DMS 273 (cell line): ENCODE results near the gene TMEM163.

ENCODE experiments used
- DNase-seq: peaks from one replicate; lab custom pipeline; 2025; ENCODE audit not compliant: unreplicated experiment; lab: John Stamatoyannopoulos, UW

The TMEM163 gene

DNA sequence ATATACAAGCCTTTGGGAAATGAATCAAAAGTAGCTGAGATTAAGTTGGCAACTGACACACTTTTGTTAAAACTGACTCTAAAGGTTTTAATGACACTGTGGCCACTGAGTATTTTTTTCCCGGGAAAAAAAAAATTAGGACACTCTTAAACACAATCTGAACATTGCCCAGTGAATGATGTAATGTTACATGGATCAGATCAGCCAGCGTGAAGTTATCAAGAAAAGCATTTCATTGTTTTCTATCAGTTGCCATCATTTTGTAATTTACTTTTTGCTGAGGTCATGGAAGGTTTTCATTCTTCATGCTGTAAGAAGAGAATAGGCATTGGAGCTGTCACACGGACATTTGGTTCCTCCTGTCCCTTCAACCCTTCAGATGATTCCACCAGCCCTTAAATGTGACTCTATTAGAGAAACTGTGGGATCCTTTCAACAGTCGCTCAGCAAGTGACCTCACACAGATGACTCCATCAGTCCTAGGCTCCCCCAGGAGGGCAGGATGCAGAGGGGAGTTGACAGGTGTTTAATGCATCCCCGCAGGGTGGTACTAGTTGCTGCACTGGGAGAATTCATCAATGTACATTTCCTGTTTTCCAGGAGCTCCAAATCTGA lies 300.7 kb downstream of the TMEM163 start:
- DNase-seq: no peak

DNA sequence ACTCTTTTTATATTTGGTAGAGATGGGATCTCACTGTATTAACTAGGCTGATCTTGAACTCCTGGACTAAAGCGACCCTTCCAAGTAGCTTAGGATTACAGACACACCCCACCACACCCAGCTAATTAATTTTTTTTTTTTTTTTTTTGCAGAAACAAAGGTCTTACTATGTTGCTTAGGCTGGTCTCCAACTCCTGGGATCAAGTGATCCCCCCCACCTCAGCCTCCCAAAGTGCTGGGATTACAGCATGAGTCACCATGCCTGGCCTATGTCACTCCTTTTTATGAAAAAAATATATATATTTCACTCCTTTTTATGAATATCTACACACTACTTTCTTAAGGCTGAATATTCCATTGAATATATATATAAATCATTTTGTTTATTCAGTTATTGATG lies 302.2 kb downstream of the TMEM163 start:
- DNase-seq: no peak

DNA sequence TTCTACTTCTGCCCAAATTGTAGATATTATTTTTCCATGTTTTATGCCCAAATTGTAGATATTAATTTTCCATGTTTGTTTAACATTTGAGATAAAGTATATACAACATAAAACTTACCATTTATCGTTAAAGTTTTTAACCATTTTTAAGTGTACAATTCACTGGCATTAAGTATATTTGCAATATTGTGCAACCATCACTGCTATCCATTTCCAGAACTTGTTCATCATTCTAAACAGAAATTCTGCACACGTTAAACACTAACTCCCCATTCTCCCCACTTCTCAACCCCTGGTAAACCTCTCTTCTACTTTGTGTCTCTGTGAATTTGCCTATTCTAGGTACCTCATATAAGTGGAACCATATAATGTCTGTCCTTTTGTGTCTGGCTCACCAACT lies 302.8 kb downstream of the TMEM163 start:
- DNase-seq: no peak

DNA sequence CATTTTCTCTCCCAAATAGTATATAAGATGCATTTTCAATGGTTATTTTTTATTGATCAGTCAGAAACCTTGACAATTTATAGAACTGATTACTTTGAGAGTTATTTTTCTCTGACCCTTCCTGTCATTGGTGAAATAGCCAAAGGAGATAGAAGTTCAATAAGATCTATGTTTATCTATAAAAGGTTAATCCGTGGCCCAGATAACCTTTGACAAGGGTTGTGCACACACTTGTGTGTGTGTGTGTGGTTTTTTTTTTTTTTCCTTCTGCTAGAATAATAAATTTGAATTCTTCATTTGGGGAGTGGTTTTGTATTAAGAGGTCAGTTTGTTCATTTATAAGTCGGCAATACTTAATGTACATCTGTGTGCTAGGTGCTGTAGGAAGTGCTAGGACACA lies 304.9 kb downstream of the TMEM163 start:
- DNase-seq: no peak

DNA sequence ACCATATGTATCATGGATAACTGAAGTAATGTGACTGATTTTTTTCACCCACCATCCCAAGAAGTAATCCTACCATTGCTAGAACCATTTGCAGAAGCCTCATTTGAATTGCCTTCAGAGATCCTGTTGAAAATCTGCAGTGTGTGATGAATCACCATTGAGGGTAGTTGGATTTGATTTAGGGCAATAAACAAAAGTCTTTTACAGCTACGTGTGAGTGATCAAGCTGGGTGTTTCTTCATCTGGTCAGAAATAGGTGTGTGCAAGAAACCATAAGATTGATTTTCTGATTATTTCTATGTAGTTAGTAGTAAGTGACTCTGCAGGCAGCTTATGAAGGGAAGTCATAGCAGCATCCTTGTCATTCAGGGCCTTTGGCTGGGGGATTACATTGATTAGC lies 305.4 kb downstream of the TMEM163 start:
- no peak for DNase-seq

DNA sequence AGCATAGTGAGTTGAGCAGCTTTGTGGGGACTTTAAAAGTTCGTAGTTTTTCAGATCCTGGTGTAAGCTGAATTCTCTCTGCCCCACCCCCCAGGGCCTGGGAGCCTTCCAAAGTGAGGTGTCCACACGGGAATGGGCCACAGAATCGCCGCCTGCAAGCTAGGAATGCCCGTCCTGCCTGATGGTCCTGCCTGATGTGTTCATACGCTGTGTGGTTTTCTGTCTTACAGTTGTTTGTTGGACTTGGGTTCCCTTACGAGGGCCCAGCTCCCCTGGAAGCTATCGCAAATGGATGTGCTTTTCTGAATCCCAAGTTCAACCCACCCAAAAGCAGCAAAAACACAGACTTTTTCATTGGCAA lies 306.2 kb downstream of the TMEM163 start:
- DNase-seq: no peak

DNA sequence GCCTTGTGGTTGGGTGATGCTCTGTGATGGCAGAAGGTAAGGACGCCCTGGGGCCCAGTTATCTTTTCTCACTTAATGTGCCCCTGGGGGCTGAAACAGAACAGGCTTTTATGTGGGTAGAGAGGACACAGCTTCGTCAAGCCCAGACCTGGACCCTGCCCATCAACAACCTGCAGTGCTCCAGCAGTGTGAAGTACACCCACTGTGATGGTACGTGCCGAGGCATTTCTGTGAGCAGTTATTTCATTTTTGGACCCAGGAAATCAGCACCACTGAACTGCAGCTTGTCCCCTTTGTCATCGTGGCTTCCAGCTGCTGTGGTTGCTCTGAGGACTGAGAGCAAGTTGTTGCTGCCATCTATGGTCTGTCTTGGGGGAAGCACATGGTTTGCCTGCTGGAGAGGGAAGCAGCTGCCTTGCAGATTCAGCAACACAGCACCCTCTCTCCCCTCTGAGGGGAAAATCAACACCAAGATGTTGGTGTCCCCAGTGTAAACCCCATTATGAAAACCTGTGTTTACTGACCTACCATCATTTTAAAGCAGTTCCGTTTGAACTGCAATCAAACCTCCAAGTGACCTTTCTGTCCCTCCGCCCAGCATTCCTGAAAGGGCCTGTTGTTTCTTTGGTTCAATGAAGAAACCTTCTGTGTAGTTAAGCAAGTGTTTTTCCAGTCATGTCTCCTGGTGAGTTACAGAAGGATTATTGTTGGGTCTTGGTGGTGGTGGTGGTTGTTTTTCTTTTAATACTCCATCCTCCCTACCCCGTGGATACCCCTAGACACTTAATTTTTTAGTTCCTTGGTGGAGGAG lies 306.8 kb downstream of the TMEM163 start:
- peak; percentile 86 for DNase-seq

DNA sequence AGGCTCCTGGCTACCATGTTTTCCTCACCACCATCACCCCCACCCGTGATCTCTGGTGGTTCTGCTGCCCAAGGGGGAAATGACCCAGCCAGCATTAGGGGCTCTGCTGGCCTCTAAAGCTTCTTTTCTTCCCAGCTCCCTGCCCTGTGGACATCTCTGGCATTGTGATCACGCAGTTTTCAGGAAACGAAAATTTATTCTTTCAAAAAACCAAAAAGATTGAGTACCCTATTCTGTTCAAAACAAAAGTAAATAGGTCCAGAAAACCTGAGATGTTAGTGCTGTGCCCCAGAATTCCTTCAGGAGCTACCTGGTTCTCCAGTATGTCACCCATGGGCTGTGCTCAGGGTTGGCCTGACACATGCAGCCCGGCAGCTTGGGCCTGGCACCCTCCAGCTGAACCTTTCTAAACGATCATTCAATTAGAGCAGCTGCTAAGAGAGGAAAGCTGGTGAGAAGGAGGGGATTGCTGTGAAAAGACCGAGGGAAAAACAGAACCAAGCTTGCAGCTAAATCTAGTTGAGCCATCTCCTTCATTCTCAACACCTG lies 307.4 kb downstream of the TMEM163 start:
- DNase-seq: peak; percentile 69

DNA sequence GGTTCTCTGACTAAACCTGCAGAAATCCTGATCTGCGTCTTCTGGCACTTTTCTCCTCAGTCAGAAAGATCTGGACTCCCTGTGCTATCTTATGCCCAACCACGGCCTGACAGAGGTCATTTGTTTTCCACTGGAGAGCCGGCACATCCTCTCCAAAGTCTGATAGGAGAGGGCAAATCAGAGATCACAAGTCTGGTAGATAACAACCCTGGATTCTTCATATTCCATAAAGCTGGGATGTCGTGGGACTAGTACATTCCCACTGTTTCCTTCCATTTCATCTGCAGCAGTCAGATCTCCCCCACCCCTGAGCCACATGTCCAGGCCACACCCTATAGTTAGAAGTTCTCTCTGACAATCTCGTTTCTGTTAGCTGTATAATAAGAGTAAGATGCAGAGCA lies 308.0 kb downstream of the TMEM163 start:
- DNase-seq: no peak

DNA sequence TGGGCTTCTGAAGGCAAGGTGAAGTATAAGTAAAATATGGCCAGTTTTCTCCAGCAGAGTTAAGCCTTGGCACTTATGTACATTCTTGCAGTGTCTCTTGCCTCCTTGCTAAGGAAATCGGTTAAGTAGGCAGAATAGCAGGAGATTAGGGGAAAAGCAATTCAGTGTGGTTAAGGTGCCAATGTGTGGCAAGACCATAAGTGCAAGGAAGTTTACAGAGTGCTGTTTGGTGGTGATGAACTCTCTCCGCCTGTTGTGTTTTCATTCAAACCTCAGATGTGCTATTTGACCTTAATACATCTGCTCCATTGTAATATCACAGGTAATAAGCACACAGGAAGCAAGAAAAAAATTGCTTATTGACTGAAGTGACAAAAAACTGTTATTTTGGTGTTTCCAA lies 308.8 kb downstream of the TMEM163 start:
- DNase-seq: no peak

DNA sequence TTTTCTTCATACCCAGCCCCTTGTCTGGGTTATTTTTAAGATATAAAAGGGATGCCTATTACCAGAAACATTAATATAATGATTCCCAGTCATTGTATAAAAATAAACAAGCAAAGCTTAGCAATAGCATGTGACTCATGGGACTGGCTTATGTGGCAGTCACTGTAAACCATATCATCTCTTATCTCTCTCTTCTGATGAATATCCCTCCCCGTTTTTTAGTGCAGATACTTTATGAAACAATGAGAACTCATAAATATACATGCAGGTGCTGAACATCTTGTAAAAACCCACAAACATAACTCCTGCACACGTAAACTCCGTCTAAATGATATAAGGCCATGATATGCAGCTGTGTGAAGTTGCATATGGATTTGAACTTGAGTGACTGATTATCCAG lies 310.0 kb downstream of the TMEM163 start:
- DNase-seq: no peak

DNA sequence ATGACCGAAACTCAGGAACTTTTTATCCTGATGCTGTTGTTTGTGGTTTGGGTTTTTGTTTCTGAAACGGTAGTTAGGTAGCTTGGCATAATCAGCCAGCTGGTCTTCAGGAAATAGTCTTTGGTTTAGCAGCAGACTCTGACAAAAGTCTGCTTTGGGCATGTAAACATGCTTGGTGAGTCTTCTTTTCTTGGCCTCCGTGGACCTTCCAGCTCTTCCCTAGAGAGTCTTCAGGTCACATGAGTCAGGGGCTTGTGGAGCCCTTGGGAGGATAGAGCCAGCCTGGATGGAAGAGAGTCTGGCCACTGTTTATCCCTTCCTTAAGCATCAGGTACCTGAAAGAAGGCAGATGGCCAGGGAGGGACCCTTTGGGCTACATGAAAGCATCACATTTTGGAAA lies 310.4 kb downstream of the TMEM163 start:
- DNase-seq: peak; percentile 6

DNA sequence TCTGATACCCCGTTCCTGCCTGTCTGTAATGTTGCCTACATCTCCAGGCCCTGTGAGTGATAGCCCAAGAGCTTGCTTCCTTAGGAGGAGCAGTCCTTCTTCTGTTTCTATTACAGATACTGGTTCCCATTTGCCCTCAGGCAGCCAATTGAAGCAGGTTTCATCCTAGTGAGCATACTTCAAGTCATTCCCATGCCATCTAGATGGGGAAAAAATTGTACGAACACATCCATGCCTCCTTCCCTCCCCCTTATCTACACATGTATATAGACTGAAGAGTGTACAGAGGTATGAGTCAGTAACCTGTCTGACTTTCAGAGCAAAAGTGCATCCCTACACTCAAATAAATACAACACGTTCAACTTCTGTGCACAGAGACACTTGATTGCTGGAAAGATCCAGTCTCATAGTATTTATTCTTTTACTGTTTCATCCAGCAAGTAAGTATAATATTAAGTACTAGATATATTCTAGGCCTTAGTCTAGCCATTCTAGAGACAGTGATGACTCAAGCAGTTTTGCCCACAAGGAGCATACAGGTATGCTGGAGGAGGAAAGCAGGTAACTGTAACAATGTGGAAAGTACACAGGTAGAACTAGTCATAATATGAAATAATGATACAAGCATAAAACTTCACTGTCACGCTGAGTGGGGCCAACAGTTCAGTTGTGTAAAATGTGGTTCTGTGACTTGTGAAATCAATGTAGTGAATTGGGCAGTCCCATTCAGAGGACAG lies 311.5 kb downstream of the TMEM163 start:
- no peak for DNase-seq

DNA sequence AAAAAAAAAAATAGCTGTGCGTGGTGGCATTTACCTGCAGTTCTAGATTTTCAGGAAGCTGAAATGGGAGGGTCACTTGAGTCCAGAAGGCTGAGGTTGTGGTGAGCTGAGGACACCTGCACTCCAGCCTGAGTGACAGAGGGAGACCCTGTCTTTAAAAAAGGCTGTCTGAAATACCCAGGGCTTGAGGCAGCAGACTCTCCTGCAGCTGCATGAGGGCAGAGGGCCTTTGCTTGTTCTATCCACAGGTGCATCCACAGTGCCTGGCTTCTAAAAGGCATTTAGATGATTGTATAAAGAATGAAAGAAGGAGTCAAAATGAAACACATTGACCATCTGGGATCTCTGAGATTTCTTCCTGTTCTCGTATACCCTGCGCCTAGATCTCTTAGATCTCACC lies 312.1 kb downstream of the TMEM163 start:
- DNase-seq: no peak

DNA sequence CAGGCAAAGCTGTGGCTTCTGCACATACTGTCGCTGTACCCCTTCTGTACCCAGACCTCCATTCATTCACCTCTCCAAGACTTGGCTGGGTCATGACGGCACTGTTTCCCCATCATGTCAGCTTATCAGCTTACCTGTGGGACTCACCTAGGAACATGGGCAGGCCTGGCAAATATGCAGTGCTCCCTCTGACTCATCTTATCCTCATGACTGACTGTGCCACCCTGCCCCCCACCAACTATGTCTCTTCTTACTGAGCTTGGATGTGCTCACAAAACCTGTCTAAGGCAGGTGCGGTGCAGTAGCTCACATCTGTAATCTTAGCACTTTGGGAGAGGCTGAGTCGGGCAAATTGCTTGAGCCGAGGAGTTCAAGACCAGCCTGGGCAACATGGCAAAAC lies 312.5 kb downstream of the TMEM163 start:
- no peak for DNase-seq
